Neural cell (in vitro differentiated cells): ENCODE data around the gene KIF12. TPM values are rescaled to one million over a fixed set of nuclear protein-coding genes. Genes with fewer than 3 reads are reported as not detected.

ENCODE experiments used
- H2AFZ ChIP-seq: fragments of 200-600, 300-800 bp; sonication (generic), shearing (Covaris generic); 2 replicates; pipeline ENCODE4 v1.6.0; 2014; ENCODE audit warnings: low read depth, mild to moderate bottlenecking, antibody characterized with exemption, low read length, moderate library complexity
- H3F3A ChIP-seq: fragments of 200-600 bp; shearing (Covaris generic); 2 replicates; pipeline ENCODE4 v1.6.1; 2016; ENCODE audit warnings: mild to moderate bottlenecking, moderate library complexity, mixed read lengths, antibody characterized with exemption, low read length; ENCODE audit not compliant: insufficient read depth, poor library complexity, severe bottlenecking
- H3K27ac ChIP-seq: fragments of 200-600, 300-800 bp; sonication (generic), shearing (Covaris generic); 2 replicates; pipeline ENCODE4 v1.5.1; 2014; ENCODE audit warnings: mild to moderate bottlenecking, low read length, moderate library complexity
- H3K27me3 ChIP-seq: fragments of 300-800, 200-600 bp; sonication (generic), shearing (Covaris generic); 2 replicates; pipeline ENCODE4 v1.6.0; 2014; ENCODE audit warnings: mild to moderate bottlenecking, low read depth, low read length, moderate library complexity; ENCODE audit not compliant: insufficient read depth
- H3K36me3 ChIP-seq: fragments of 300-800, 200-600 bp; sonication (generic), shearing (Covaris generic); 2 replicates; pipeline ENCODE4 v1.5.1; 2014; ENCODE audit warnings: mild to moderate bottlenecking, antibody characterized with exemption, low read length, moderate library complexity; ENCODE audit not compliant: insufficient read depth
- H3K4me2 ChIP-seq: fragments of 300-800, 200-600 bp; sonication (generic), shearing (Covaris generic); 2 replicates; pipeline ENCODE4 v1.6.0; 2014; ENCODE audit warnings: mild to moderate bottlenecking, low read length
- H3K4me3 ChIP-seq: fragments of 300-800, 200-600 bp; sonication (generic), shearing (Covaris generic); 2 replicates; pipeline ENCODE4 v1.5.1; 2014; ENCODE audit warnings: mild to moderate bottlenecking, low read length, moderate library complexity
- H3K79me2 ChIP-seq: fragments of 200-600 bp; shearing (Covaris generic); replicated peaks from 2 replicates; pipeline ENCODE4 v1.6.0; 2014; ENCODE audit warnings: mild to moderate bottlenecking, low read length, moderate library complexity; ENCODE audit not compliant: insufficient read depth
- H3K9ac ChIP-seq: fragments of 300-800, 200-600 bp; sonication (generic), shearing (Covaris generic); 2 replicates; pipeline ENCODE4 v1.6.1; 2016; ENCODE audit warnings: mild to moderate bottlenecking, low read length, mixed read lengths
- H3K9me2 ChIP-seq: fragments of 200-600 bp; shearing (Covaris generic); 2 replicates; pipeline ENCODE4 v1.6.1; 2016; ENCODE audit warnings: mild to moderate bottlenecking, low read length, mixed read lengths; ENCODE audit not compliant: insufficient read depth
- H3K9me3 ChIP-seq: fragments of 200-600, 300-800 bp; sonication (generic), shearing (Covaris generic); 2 replicates; pipeline ENCODE4 v1.6.1; 2016; ENCODE audit warnings: mild to moderate bottlenecking, mixed run types, low read length, moderate library complexity, mixed read lengths
- H4K20me1 ChIP-seq: fragments of 200-600 bp; shearing (Covaris generic); 2 replicates; pipeline ENCODE4 v1.6.1; 2016; ENCODE audit warnings: mild to moderate bottlenecking, mixed run types; ENCODE audit not compliant: insufficient read depth
- EP300 ChIP-seq: fragments of 450-650 bp; conservative IDR thresholded peaks from 2 replicates; pipeline ENCODE4 v1.6.1; 2014; ENCODE audit warnings: antibody characterized with exemption, mild to moderate bottlenecking, moderate library complexity; ENCODE audit not compliant: poor library complexity, severe bottlenecking
- EZH2 ChIP-seq: fragments of 200-600, 300-800 bp; shearing (Covaris generic), sonication (generic); IDR thresholded peaks from 2 replicates; pipeline ENCODE4 v1.6.1; 2014; ENCODE audit warnings: antibody characterized with exemption, low read length, borderline replicate concordance, mild to moderate bottlenecking; ENCODE audit not compliant: insufficient read depth, poor library complexity, severe bottlenecking
- MXI1 ChIP-seq: fragments of 450-650 bp; conservative IDR thresholded peaks from 2 replicates; pipeline ENCODE4 v1.6.1; 2014; ENCODE audit warnings: antibody characterized with exemption, mild to moderate bottlenecking; ENCODE audit not compliant: poor library complexity, severe bottlenecking
- POLR2AphosphoS5 ChIP-seq: IDR thresholded peaks from 2 replicates; pipeline ENCODE4 v1.6.1; 2012
- RAD21 ChIP-seq: fragments of 450-650 bp; conservative IDR thresholded peaks from 2 replicates; pipeline ENCODE4 v1.6.1; 2014; ENCODE audit warnings: antibody characterized with exemption, mild to moderate bottlenecking, moderate library complexity
- SMC3 ChIP-seq: fragments of 450-650 bp; conservative IDR thresholded peaks from 2 replicates; pipeline ENCODE4 v1.6.1; 2014; ENCODE audit warnings: antibody characterized with exemption, mild to moderate bottlenecking, moderate library complexity; ENCODE audit not compliant: poor library complexity
- TAF1 ChIP-seq: IDR thresholded peaks from 2 replicates; pipeline ENCODE4 v1.6.1; 2012; ENCODE audit warnings: low read depth
- polyA plus RNA-seq: library from polyadenylated mRNA; depleted of rRNA; stranded (reverse); fragments of >200 nt; gene quantifications from 2 replicates; pipeline ENCODE4 v1.2.3, GENCODE V29; 2014
- TF ChIP-seq, protein P1 (sequence below): IDR thresholded peaks from 2 replicates; pipeline ENCODE4 v1.6.1; 2012; ENCODE audit warnings: borderline replicate concordance
- TF ChIP-seq, protein P2 (sequence below): fragments of 450-650 bp; IDR thresholded peaks from 2 replicates; pipeline ENCODE4 v1.5.1; 2014; ENCODE audit warnings: antibody characterized with exemption, mild to moderate bottlenecking, moderate library complexity; ENCODE audit not compliant: poor library complexity, severe bottlenecking

The KIF12 gene
- polyA plus RNA-seq, 1 donor from 2014 or later: not detected

DNA sequence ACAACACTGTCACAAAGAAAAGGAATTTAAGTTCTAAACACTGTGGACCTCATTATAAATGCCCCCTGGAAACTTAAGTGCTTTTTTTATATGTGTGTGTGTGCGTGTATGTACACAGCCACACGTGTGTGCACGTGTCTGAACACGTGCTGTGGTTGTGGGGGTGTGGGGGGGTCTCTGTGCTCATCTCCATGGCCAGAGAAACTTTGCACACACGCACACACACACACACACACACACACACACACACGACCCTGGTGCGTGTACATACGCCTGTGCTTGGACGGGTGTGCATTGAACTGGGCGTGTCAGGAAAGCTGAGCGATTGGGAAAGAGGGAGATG lies 48.9 kb downstream of the KIF12 start:
- Histone ChIP-seq H3K79me2 (no peaks in the 10 kb centered on the region), H4K20me1 (no peaks in the 10 kb centered on the region), H3K9ac (no peak overlapping the region), H3F3A (no peaks in the 10 kb centered on the region), H3K4me2 (no peak overlapping the region), H3K27ac (no peak overlapping the region), H3K9me2 (no peaks in the 10 kb centered on the region), H3K9me3 (no peaks in the 10 kb centered on the region), H3K27me3 (no peaks in the 10 kb centered on the region), H3K36me3 (peaks cover 16% of the 10 kb centered on the region), H3K4me3 (no peak overlapping the region), H2AFZ (no peak overlapping the region)
- TF ChIP-seq SMC3: no peak
- no peak for TF ChIP-seq EZH2
- no peak for TF ChIP-seq TAF1

DNA sequence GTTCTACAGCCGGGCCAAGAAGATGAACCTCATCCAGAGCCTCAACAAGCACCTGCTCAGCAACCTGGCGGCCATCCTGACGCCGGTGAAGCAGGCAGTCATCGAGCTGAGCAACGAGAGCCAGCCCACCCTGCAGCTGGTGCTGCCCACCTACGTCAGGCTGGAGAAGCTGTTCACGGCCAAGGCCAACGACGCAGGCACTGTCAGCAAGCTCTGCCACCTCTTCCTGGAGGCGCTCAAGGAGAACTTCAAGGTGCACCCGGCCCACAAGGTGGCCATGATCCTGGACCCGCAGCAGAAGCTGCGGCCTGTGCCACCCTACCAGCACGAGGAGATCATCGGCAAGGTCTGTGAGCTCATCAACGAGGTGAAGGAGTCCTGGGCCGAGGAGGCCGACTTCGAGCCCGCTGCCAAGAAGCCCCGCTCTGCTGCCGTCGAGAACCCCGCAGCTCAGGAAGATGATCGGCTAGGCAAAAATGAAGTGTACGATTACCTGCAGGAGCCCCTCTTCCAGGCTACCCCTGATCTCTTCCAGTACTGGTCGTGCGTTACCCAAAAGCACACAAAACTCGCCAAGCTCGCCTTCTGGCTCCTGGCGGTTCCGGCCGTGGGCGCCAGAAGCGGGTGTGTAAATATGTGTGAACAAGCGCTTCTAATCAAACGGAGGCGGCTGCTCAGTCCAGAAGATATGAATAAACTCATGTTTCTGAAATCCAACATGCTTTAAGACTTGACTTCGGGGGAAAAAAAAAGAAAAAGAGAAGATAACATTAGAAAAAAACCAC lies 49.5 kb downstream of the KIF12 start:
- TF ChIP-seq RAD21 (no peak), MXI1 (no peak), POLR2AphosphoS5 (no peak), SMC3 (no peak), TAF1 (no peak), EP300 (no peak), EZH2 (no peak)
- TF ChIP-seq, protein P1, sequence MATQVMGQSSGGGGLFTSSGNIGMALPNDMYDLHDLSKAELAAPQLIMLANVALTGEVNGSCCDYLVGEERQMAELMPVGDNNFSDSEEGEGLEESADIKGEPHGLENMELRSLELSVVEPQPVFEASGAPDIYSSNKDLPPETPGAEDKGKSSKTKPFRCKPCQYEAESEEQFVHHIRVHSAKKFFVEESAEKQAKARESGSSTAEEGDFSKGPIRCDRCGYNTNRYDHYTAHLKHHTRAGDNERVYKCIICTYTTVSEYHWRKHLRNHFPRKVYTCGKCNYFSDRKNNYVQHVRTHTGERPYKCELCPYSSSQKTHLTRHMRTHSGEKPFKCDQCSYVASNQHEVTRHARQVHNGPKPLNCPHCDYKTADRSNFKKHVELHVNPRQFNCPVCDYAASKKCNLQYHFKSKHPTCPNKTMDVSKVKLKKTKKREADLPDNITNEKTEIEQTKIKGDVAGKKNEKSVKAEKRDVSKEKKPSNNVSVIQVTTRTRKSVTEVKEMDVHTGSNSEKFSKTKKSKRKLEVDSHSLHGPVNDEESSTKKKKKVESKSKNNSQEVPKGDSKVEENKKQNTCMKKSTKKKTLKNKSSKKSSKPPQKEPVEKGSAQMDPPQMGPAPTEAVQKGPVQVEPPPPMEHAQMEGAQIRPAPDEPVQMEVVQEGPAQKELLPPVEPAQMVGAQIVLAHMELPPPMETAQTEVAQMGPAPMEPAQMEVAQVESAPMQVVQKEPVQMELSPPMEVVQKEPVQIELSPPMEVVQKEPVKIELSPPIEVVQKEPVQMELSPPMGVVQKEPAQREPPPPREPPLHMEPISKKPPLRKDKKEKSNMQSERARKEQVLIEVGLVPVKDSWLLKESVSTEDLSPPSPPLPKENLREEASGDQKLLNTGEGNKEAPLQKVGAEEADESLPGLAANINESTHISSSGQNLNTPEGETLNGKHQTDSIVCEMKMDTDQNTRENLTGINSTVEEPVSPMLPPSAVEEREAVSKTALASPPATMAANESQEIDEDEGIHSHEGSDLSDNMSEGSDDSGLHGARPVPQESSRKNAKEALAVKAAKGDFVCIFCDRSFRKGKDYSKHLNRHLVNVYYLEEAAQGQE: no peak
- TF ChIP-seq, protein P2, sequence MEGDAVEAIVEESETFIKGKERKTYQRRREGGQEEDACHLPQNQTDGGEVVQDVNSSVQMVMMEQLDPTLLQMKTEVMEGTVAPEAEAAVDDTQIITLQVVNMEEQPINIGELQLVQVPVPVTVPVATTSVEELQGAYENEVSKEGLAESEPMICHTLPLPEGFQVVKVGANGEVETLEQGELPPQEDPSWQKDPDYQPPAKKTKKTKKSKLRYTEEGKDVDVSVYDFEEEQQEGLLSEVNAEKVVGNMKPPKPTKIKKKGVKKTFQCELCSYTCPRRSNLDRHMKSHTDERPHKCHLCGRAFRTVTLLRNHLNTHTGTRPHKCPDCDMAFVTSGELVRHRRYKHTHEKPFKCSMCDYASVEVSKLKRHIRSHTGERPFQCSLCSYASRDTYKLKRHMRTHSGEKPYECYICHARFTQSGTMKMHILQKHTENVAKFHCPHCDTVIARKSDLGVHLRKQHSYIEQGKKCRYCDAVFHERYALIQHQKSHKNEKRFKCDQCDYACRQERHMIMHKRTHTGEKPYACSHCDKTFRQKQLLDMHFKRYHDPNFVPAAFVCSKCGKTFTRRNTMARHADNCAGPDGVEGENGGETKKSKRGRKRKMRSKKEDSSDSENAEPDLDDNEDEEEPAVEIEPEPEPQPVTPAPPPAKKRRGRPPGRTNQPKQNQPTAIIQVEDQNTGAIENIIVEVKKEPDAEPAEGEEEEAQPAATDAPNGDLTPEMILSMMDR: no peak
- Histone ChIP-seq H3K27me3 (no peaks in the 10 kb centered on the region), H3K4me2 (no peak overlapping the region), H3K27ac (no peak overlapping the region), H3K79me2 (no peaks in the 10 kb centered on the region), H3K4me3 (no peak overlapping the region), H4K20me1 (no peaks in the 10 kb centered on the region), H3K9me2 (no peaks in the 10 kb centered on the region), H3K9me3 (no peaks in the 10 kb centered on the region), H3K9ac (no peak overlapping the region), H3K36me3 (peaks cover 16% of the 10 kb centered on the region), H3F3A (no peaks in the 10 kb centered on the region), H2AFZ (no peak overlapping the region)
